ENCODE data around the gene DPP10.

DPP10 gene

GRCh38 chr2:114631146-114631545 lies 188.7 kb downstream of the DPP10 start:
- Histone ChIP-seq H3K27me3 (ENCODE audit: insufficient read depth, low read length) (no peaks in the 10 kb centered on the region), H3K4me3 (ENCODE audit: low read depth, low read length, poor library complexity, severe bottlenecking) (no peak overlapping the region), H3K9ac (ENCODE audit: low read length) (no peak overlapping the region), H3K79me2 (ENCODE audit: insufficient read depth, low read length) (no peaks in the 10 kb centered on the region), H4K20me1 (ENCODE audit: insufficient read depth, low read length) (no peaks in the 10 kb centered on the region), H3K27ac (ENCODE audit: low read depth, low read length, poor library complexity, severe bottlenecking) (no peak overlapping the region), H3K4me2 (ENCODE audit: low read length) (no peak overlapping the region), H2AFZ (ENCODE audit: low read length) (no peak overlapping the region), H3F3A (ENCODE audit: insufficient read depth, low read length) (no peaks in the 10 kb centered on the region), H3K9me3 (ENCODE audit: low read length) (no peaks in the 10 kb centered on the region), H3K36me3 (ENCODE audit: insufficient read depth, low read length) (no peaks in the 10 kb centered on the region), H3K4me1 (ENCODE audit: insufficient read depth, low read length, severe bottlenecking) (no peaks in the 10 kb centered on the region), H3K9me2 (ENCODE audit: low read depth, low read length) (no peaks in the 10 kb centered on the region)
- TF ChIP-seq CTCF (IDR thresholded peaks at IDR 0.05; ENCODE audit: low read length) = no peak
- no peak for TF ChIP-seq EZH2 (IDR thresholded peaks at IDR 0.05; ENCODE audit: borderline replicate concordance, low read length)

- TF ChIP-seq CTCF (IDR thresholded peaks at IDR 0.05; ENCODE audit: low read length) = no peak
- no peak overlapping the region for H3K4me2 ChIP-seq (ENCODE audit: low read length)
- no peak overlapping the region for H3K27ac ChIP-seq (ENCODE audit: low read depth, low read length, poor library complexity, severe bottlenecking)
- no peaks in the 10 kb centered on the region for H3K9me3 ChIP-seq (ENCODE audit: low read length)
- no peak overlapping the region for H2AFZ ChIP-seq (ENCODE audit: low read length)
- no peaks in the 10 kb centered on the region for H3K9me2 ChIP-seq (ENCODE audit: low read depth, low read length)
- no peaks in the 10 kb centered on the region for H3K36me3 ChIP-seq (ENCODE audit: insufficient read depth, low read length)
- H3K27me3 ChIP-seq (ENCODE audit: insufficient read depth, low read length) = no peaks in the 10 kb centered on the region
- H3K4me3 ChIP-seq (ENCODE audit: low read depth, low read length, poor library complexity, severe bottlenecking) = no peak overlapping the region
- H3F3A ChIP-seq (ENCODE audit: insufficient read depth, low read length) = no peaks in the 10 kb centered on the region
- H3K9ac ChIP-seq (ENCODE audit: low read length) = no peak overlapping the region
- no peaks in the 10 kb centered on the region for H3K79me2 ChIP-seq (ENCODE audit: insufficient read depth, low read length)
- no peaks in the 10 kb centered on the region for H3K4me1 ChIP-seq (ENCODE audit: insufficient read depth, low read length, severe bottlenecking)
- no peaks in the 10 kb centered on the region for H4K20me1 ChIP-seq (ENCODE audit: insufficient read depth, low read length)
These were observed 199.8 kb downstream of the DPP10 start for GRCh38 chr2:114642166-114642770.

GRCh38 chr2:114642988-114643553 lies 200.6 kb downstream of the DPP10 start:
- no peaks in the 10 kb centered on the region for H3F3A ChIP-seq (ENCODE audit: insufficient read depth, low read length)
- H3K9me3 ChIP-seq (ENCODE audit: low read length) = no peaks in the 10 kb centered on the region
- TF ChIP-seq CTCF (IDR thresholded peaks at IDR 0.05; ENCODE audit: low read length) (no peak), EZH2 (IDR thresholded peaks at IDR 0.05; ENCODE audit: borderline replicate concordance, low read length) (no peak)
- no peak overlapping the region for H3K9ac ChIP-seq (ENCODE audit: low read length)
- H4K20me1 ChIP-seq (ENCODE audit: insufficient read depth, low read length) = no peaks in the 10 kb centered on the region
- no peaks in the 10 kb centered on the region for H3K27me3 ChIP-seq (ENCODE audit: insufficient read depth, low read length)
- no peaks in the 10 kb centered on the region for H3K36me3 ChIP-seq (ENCODE audit: insufficient read depth, low read length)
- H3K9me2 ChIP-seq (ENCODE audit: low read depth, low read length) = no peaks in the 10 kb centered on the region
- H3K79me2 ChIP-seq (ENCODE audit: insufficient read depth, low read length) = no peaks in the 10 kb centered on the region
- no peak overlapping the region for H3K27ac ChIP-seq (ENCODE audit: low read depth, low read length, poor library complexity, severe bottlenecking)
- H3K4me2 ChIP-seq (ENCODE audit: low read length) = no peak overlapping the region
- no peak overlapping the region for H3K4me3 ChIP-seq (ENCODE audit: low read depth, low read length, poor library complexity, severe bottlenecking)
- no peak overlapping the region for H2AFZ ChIP-seq (ENCODE audit: low read length)
- no peaks in the 10 kb centered on the region for H3K4me1 ChIP-seq (ENCODE audit: insufficient read depth, low read length, severe bottlenecking)

All from OCI-LY1 (cell line).